NCI-H1417 treated with DMSO at 0.1 percent for 48 hours (cell line): ENCODE data around the gene ANKRD55.
"Not testable (repeated sequence)": the region's sequence is repeated elsewhere in the genome, so short reads cannot be mapped to it uniquely, and the experiment has no call there.

Experiments
- DNase-seq: peaks from one replicate; lab custom pipeline; 2025; lab: John Stamatoyannopoulos, UW

ANKRD55 gene

DNA sequence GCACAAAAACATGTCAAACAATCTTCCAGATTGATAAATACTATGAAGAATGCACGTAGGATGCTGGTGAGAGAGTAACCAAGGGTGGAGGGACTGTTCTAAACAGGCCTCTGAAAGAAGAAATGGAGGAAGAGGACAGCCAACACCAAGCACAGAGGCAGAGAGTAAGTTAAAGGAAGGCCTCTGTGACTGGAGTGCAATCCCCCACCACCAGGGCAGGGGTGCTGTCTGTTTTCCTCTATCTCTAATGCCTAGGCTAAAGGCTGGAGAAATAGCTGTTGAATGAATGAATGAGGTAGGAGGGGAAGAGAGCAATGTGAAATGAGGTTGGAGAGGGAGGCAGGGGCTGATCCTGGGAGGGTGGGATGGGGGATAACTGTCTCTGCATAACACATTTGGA lies 88.9 kb downstream of the ANKRD55 start:
- no peak for DNase-seq

- DNase-seq, result no peak
Observed at GRCh38 chr5:56143373-56143714, 89.8 kb downstream of the ANKRD55 start.

- no peak for DNase-seq
Observed at GRCh38 chr5:56142614-56143372, 90.3 kb downstream of the ANKRD55 start.

GRCh38 chr5:56142233-56142613 lies 90.9 kb downstream of the ANKRD55 start:
- no peak for DNase-seq

- DNase-seq, result no peak
Observed at GRCh38 chr5:56140073-56140472, 93.1 kb downstream of the ANKRD55 start.

GRCh38 chr5:56130664-56131063 lies 102.5 kb downstream of the ANKRD55 start:
- no peak for DNase-seq

DNA sequence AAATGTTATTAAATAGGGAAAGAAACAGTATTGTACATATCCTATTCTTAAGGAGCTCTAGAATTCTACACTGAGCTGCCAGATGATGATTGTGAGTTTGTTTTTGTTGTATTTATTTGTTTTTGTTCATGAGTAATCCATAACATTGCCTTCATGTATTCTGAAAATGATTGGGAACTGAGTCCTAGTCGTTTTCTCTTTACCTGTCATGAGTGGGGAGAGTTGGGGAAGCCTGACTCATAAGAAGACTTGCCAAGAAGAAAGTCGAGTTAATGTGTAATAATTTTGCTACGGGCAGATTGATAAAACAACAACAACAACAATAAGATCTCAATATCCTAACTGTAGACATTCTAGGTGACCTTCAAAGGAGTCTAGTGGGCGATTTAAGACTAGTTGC lies 103.8 kb downstream of the ANKRD55 start:
- DNase-seq, result no peak

DNA sequence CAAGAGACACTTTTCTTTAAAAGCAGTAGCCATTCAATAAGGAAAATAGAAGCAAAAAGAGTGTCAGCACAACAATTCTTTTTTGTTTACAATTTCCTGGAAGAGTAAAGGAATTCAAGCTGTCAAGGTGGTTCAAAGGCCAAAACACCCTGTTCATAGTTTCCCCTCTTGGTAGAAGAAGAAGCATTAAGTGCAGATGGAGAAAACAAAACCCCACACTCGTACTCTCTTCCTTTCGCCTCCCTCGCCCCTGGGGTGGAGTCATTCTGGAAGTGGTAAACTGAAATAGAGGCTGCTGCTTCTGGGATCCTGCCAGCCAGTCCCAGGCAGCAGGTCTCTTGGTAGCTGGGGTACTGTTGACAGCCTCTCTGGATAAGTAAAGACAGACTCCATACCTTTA lies 105.0 kb downstream of the ANKRD55 start:
- no peak for DNase-seq

- DNase-seq, result no peak
Observed at GRCh38 chr5:56126487-56127179, 106.5 kb downstream of the ANKRD55 start.

DNA sequence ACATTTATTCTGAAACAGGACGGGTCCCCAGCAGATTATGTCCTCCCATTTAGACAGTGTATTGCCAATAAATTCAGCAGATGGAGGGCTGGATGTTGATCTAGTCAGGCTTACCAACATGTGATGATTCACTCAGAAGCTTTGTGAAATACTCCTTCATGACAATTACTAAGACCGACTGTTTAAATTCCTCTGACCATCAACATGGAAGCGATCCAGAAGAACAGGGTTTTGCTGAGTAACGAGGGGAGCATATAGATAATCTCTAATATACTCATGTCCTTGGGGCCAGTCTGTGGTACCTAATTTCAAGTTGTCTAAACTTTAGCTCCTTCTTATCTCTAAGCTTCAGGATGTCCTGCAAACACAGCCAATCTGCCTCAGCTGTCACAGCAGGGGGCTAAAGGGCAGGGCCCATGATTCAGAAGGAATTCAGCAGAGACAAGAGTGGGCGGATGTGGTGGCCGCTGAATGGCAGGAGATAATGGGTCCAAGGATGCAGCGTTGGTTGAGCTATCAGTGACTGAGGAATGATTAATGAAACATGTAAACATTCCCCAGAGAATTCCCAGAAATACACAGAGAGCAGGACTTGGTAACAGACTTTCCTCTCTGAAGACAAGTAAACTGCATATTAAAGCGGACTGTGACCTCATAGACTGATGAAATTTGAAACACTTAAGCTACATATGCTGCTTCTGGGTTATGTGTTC lies 109.4 kb downstream of the ANKRD55 start:
- DNase-seq, result no peak

- not testable (repeated sequence) for DNase-seq
Observed at GRCh38 chr5:56122360-56122985, 110.7 kb downstream of the ANKRD55 start.

GRCh38 chr5:56119050-56119449 lies 114.1 kb downstream of the ANKRD55 start:
- DNase-seq, result no peak

DNA sequence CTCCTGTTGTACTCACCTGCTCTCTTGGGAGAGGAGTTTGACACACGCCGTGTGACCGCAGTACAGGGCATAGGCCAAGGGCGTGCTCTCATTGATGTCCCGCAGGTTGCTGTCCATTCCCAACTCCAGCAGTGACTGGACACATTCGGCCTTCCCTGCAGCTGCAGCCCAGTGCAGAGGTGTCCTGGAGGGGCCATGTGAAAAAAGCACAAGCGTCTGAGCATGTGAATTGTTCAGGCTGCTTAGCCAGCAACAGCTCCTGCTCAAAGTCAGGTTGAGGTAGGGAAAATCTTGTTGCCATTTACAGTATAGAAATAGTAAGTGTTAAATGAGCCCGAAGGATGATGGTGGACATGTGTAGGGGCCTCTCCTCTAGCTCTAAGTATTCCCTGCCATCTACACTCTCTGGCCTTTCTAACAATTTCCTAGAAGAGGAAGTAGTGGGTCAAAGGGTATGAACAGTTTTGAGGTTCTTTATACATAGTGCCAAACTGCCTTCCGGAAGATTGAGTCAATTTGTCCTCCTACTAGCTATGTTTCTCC lies 116.5 kb downstream of the ANKRD55 start:
- DNase-seq, result no peak

GRCh38 chr5:56115589-56115988 lies 117.5 kb downstream of the ANKRD55 start:
- DNase-seq, result no peak

DNA sequence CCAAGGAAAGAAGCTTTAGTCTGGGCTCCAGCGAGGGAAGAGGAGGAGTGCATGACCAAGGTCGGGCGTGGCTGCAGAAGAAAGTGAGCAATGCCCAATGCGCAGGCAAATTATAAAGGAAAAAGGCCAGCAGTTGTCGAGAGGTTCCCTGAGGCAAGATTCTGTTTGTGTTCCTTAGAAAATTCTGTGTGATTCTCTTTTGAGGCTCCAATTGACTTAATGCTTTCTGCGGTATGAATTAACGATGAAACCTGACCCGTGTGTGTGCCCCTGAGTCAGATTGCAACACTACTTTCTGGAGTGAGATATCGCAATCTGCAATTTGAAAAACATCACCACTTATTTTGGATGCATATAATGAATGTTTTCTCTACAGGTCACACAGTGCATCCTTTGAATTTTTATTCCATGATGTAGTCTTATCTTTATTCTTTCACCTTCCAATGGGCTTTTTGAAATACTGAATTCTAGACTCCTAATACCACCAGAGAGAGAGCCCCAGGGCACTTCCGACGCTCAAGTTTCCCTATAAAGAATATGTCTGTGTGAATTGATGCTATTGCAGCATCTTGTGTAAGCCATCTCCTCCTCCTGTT lies 120.5 kb downstream of the ANKRD55 start:
- no peak for DNase-seq

DNA sequence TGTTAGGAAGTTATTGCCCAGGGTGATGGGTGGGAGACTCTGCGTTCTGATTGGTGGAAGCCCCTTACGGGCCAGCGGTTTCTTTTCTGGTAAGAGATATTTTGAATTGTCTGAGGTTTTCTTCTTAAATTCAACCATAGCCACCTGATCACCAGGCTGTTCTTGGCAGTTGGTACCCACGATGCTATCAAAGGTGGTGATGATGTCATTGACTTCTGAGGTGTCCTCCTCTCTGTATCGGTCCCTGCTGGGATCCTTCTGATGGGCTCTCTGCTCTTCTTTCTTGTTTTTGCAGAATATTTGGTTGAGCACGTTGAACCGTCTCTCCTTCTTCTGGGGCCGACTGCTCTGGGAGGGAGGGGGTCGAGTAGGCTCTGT lies 121.7 kb downstream of the ANKRD55 start:
- no peak for DNase-seq

DNA sequence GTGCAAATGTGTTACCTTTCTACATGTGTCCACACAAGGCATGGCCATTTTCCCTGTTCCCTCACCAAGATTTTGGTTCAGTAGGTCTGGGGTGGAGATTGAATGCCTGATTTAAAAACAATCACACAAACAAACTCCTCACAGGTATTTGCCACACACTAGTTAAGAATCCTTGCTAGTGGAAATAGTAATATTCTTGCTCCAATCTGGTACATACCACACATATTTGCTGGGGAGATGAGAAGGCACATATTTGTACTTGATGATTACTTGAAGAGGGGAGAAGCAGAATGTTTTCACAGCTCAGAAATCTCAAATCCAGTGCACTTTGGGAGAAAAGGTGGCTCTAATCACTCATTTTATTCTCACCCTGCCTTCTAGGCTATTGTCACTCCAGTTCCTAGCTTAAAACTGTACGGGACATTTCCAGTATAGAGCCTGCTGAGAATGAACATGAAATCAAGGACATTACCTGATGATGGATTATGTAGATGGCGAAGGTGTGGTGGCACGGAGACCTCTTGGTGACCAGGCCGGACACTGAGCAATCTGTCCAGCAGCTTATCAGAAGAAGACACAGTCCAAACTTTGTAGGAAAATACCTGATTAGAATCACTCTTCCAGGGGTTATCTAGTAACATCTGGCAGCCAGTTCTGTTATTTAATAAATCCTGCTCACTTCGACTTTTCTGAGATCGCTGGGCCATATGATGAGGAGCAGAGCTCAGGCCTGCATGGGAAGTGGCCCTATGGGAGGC lies 122.3 kb downstream of the ANKRD55 start:
- DNase-seq, result no peak

DNA sequence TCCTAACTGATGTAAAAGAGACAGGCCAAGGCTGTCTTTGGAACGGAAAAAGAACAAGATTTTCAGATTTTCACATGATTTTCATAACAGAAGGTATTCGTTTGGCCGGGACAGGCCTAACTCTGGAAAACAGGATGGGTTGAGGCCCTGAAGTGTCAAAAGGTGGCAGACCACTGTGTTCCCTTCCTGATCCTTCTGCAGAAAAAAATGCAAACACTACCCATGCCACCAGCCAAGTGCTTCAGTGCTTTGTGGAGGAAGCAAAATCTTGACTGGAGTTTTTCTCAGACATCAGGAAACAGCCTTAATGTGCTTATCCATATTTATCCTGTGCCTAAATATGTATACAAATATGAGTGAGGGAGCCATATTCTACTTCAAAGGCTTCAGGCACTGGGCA lies 124.9 kb downstream of the ANKRD55 start:
- no peak for DNase-seq

GRCh38 chr5:56106837-56107236 lies 126.3 kb downstream of the ANKRD55 start:
- no peak for DNase-seq

DNA sequence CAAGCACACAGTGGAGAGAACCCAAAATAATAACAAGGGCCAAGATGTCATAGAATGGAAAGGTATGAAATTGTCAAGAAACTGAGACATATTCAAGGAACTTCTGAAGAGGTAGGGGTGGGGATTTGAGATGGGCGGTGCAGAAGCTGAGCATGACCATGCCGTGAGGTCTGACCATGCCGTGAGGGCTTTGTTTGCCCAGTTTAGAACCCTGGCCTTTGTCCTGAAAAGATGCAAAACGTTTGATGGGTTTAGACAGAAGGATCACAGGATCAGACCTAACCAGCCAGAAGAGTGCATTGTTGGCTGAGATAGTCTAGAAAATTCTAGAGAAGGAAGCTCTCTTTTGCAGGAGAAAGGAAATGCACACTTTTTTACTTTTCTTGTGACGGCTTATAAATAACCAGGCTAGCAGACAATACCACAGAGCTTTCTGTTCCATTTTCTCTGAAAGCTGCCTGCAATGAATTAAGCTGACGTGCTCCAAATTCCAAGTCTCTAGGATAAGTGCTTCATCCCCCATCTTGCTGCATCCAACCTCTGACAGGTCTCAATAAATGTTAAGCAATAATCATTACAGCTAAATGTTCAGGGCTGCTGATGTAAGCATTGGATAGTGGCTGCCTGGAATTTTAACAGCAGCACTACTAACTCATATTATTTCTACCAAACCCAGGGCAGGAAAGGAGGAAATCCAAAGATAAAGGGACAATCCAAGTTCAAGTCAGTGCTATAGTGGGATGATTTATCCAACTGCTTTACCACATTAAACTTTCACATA lies 127.4 kb downstream of the ANKRD55 start:
- no peak for DNase-seq

- no peak for DNase-seq
Observed at GRCh38 chr5:56102889-56103288, 130.2 kb downstream of the ANKRD55 start.
